Ramos (cell line): ENCODE results near the gene SRRM3.
"Not testable (repeated sequence)": the region's sequence is repeated elsewhere in the genome, so short reads cannot be mapped to it uniquely, and the experiment has no call there.

Experiments
- in situ Hi-C: fragments of 300-500 bp; cut with MboI; formaldehyde crosslinking; loops from one replicate; pipeline ENCODE4 v1.14.3; 2022; ENCODE audit warnings: low sequenced_read_pairs; ENCODE audit not compliant: unreplicated experiment

The SRRM3 gene

GRCh38 chr7:76187272-76187671, 14.4 kb upstream of the SRRM3 start:
- in situ Hi-C loops: no loop called here

GRCh38 chr7:76189276-76189675, 12.4 kb upstream of the SRRM3 start:
- in situ Hi-C loops: no loop called here

DNA sequence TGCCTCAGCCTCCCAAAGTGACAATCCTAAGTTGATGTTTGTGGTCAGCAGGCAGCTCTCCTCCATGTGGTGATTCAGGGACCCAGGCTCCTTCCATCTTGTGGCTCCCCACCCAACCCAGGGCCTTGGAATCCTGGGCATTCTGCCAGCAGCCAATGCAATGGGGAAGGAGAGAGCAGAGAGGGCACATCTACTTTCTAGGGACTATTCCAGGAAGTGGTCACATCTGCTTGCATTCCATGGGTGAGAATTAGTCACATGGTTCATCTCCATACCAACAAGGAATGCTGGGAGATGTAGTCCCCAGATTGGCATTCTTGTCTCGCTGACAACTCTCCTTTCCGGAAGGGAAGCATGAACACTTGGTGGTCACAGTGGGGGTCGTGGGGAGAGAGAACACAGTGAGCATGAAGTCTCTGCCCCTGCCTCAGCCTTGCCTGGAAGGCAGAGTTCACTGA, 9.9 kb upstream of the SRRM3 start:
- in situ Hi-C loops: no loop called here

DNA sequence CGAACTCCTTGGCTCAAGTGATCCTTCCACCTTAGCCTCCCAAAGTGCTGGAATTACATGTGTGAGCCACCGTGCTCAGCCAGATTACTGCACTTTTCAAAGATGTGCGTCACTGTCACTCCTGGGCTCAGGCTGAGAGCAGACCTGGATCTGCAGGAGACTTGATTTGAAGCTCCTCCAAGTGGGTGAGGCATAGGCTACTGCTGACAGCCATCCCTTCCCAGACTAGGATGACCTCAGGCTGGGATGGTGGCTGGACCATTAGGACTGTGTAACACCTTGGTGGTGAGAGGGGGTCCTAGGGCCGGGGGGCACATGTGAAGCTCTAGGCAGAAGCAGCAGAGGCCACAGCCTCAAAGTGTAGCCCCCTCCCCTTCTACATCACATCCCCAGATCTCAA, 8.2 kb upstream of the SRRM3 start:
- in situ Hi-C loops: no loop called here

- in situ Hi-C loops: no loop called here
Measured at GRCh38 chr7:76193883-76194282, 7.8 kb upstream of the SRRM3 start.

GRCh38 chr7:76196786-76197185, 4.9 kb upstream of the SRRM3 start:
- in situ Hi-C loops: no loop called here

DNA sequence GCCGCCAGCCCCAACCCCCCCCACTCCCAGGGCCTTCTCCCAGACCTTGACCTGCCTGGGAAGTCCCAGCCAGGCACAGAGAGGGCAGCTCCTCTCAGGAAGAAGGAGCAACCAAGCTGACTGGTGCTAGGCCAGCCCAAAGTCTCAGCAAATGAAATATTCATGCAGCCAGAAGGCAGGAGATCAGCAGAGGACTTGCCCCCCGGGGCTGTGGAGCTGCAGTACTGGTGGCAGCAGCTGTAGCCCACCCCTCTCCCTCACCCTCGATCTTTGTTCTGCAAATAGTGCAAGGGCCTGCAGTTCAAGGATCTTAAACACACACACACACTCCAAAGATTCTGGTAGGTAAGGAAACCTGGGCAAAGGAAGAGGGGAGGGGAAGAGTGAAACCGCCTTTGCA, 3.5 kb upstream of the SRRM3 start:
- in situ Hi-C loops: no loop called here

DNA sequence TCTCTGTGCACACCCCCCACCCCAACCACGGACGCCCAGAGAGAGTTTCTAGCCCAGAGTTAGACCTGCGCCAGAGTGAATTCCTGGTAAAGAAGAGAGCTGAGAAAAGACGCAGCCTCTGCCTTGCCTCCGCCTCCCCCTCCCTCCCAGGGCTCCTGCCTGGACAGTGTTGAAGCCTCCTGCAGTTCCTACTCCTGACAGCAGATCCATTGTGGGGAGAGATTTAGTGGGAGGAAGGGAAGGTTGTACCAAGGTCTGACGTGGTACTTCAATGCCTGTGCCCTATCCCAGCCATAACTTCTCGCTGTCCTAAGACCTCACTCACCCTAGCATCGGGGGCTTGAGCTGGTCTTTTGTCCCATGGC, 952 bp downstream of the SRRM3 start:
- in situ Hi-C loops: no loop called here

- in situ Hi-C loops: no loop called here
Measured at GRCh38 chr7:76204147-76204546, 2.5 kb downstream of the SRRM3 start.

- in situ Hi-C loops: no loop called here
Measured at GRCh38 chr7:76206633-76207032, 4.9 kb downstream of the SRRM3 start.

DNA sequence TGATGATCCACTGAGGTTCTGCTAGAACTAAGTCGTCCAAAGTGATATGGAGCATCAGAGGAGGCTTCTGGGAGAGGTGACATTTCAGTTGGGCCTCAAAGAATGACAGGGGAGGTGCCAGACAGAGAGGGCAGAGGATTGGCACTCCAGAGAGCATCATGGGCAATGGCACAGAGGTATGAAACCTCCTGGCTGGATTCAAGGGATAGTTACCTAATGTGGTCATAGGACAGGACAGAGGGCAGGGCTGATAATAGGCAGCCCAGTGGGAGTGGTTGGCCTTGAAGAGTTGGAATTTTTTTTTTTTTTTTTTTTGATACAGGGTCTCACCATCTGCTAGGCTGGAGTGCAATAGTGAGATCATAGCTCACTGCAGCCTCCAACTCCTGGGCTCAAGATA, 7.6 kb downstream of the SRRM3 start:
- in situ Hi-C loops: no loop called here

DNA sequence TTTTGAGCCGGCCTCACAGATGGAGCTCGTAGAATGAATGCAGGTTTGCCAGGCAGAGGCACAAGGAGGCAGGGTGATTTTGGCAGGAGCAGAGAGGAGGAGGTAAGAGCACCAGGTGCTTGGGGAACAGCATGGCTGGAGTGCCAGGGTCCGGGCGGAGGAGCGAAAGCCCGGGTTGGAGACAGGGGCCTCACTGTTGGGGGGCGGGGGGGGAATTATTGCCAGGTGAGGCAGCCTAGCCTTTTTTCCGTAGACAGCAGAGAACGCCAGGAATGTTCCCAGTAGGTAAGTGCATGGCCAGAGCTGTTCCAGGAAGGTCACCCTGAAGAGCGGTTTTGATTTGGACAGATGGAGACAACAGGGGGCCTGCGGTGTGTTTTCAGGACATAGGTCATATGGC, 9.5 kb downstream of the SRRM3 start:
- in situ Hi-C loops: no loop called here

- in situ Hi-C loops: not testable (repeated sequence)
Measured at GRCh38 chr7:76215349-76215748, 13.7 kb downstream of the SRRM3 start.

DNA sequence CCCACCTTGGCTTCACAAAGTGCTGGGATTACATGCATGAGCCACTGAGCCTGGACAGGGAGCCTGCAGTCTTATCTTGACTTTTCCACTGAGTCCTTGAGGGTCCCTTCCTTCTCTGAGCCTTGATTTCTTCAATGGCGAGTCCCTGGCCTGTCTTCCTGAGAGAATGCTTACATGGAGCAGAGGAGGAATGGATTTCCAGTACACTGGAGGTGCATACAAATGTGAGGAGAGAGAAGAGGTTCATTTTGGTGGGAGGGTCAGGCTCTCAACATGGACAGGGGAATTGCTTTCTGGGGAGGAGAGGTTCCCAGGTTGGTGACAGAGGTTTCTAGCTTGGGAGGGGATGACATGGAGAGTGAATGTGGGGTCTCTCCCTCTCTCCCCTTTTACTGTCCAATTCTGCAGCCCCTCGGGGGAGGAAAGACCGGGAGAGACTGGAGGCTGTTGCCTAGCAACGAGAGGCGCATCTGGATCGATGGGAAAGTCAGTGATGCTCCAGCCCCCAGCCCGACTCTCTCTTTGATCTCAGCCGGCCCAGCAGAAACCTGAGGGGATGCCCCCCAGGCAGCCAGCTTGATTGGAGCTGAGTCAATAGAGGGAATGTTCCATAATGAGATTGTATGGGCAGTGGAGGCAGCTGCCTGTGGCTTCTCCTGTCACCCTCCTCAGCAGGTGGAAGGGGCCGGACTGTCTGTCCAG, 14.8 kb downstream of the SRRM3 start:
- in situ Hi-C loops: no loop called here

DNA sequence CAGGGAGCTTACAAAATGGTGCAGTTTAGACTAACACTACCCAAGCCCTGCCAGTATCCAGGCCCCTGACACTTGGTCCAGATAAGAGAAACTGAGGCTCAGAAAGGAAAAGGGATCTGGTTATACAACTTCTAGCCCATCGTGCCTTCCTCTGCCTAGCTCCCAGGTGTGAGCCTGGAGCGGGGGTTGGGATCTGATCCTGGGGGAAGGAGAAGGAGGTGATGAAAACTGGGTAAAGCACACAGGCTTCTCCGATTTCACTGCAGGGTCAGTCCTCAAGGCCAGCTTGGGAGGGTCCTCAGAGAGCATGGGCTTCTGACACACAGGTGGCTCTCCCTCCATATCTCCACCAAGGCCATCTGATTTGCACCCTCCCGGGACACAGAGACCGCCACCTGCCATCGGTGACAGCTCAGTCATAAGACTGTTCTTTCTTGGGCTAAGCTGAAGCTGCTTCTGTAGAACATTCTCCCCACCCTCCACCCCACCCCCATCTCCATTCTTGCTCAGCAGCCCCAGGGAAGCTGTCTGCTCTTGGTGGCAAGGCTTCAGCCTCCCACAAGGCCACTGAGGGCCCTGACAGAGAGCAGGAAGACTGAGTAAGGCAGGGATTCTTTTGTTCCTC, 16.4 kb downstream of the SRRM3 start:
- in situ Hi-C loops: no loop called here

GRCh38 chr7:76220185-76221057, 18.7 kb downstream of the SRRM3 start:
- in situ Hi-C loops: no loop called here

DNA sequence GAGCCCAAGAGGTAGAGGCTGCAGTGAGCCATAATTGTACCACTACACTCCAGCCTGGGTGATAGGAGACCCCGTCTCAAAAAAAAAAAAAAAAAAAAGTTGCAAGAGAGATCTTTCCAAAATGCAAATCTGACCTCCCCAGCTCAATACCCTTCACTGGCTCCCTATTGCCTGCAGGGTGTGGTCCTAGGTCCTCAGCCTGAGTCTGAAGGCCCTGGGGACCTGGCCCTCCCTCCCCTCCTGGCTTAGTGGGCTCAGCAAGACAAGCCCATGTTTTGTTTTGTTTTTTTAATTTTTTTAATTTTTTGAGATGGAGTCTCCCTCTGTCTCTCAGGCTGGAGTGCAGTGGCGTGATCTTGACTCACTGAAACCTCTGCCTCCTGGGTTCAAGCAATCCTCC, 20.6 kb downstream of the SRRM3 start:
- in situ Hi-C loops: no loop called here

GRCh38 chr7:76222839-76223238, 21.1 kb downstream of the SRRM3 start:
- in situ Hi-C loops: no loop called here

DNA sequence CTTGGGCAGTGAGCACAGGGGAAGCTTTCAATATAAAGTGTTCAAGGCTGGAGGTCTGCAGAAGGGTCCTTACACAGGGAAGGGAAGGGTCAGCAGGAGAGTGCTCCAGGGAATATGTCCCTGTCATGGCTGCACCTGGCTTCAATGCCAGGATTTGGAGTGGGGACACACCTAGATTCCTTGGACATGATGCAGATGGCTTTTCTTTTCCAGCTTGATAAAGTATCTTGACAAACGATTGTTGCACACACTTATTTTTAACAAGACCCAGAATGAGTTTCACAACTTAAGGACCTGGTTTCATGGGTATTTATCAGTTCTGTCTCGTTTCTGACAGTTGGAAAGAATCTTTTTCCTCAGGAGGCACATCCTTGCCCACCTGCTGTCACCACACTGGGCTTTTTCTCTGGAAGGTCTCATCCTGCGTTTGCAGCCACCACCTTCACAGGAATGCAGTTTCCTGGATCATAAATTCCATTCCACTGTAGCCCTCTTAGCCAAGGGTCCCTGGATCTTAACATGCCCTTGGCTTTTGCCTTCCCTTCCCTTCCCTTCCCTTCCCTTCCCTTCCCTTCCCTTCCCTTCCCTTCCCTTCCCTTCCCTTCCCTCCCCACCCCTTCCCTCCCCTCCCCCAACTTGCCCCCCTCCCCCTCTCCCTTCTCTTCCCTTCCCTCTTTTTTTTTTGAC, 21.7 kb downstream of the SRRM3 start:
- in situ Hi-C loops: no loop called here

GRCh38 chr7:76224695-76225094, 23.0 kb downstream of the SRRM3 start:
- in situ Hi-C loops: no loop called here

- in situ Hi-C loops: no loop called here
Measured at GRCh38 chr7:76225379-76225778, 23.7 kb downstream of the SRRM3 start.
